Measurements from ENCODE around the gene FAM120A. TPM values are rescaled to one million over a fixed set of nuclear protein-coding genes. Genes with fewer than 3 reads are reported as not detected.

FAM120A gene
- total RNA-seq, 2 donors from 2014 or later: 38.3 to 46.1 TPM

DNA sequence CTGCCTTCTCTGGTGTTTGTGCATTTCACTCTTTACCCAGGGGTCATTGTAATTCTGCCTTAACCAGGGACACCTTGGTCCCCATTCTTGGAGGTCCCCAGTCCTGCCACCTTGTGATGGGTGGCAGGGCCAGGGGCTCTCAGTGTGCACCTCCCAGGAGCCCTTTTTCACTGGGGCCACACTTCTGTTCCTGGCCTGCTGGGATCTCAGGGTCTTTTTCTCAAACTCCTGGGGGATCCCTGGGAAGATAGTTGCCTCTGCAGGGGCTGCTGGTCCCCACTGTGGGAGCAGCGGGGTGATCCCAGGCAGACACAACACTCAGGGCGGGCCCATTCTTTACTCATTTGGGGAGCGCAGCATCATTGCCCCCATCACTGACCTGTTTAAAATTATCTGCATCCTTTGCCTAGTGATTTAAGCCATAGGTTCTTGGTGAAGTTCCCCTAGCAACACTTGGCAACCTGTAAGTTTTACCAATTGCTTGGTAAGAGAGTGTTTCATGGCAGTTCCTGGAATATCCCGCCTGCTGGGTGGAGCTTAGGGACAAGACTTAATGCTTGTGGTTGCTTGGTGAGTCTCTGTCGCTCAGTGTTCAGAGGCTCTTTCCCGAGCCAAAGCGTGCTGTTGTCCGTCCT, 140.6 kb downstream of the FAM120A start:
- no peak overlapping the region for H3K4me3 Mint-ChIP-seq
- H3K27ac ChIP-seq (ENCODE audit: low read depth, low read length): no peak overlapping the region
- H3K4me1 ChIP-seq (ENCODE audit: control insufficient read depth, insufficient read depth, low read length): peaks cover 3% of the 10 kb centered on the region
- no peaks in the 10 kb centered on the region for H3K27me3 Mint-ChIP-seq (ENCODE audit: insufficient read depth)
- H3K4me1 Mint-ChIP-seq: peaks cover 21% of the 10 kb centered on the region
- 84 to 93% methylated on average over 7 to 8 of the region's 8 CpGs for WGBS, 2 experiments (ENCODE audit: insufficient coverage in 1 of 2, insufficient read length in 1 of 2)
- no peaks in the 10 kb centered on the region for H3K9me3 Mint-ChIP-seq
- H3K36me3 Mint-ChIP-seq (ENCODE audit: low read depth): no peaks in the 10 kb centered on the region
- H3K27ac Mint-ChIP-seq: peak overlapping the region; percentile 40
- TF ChIP-seq, protein P1, sequence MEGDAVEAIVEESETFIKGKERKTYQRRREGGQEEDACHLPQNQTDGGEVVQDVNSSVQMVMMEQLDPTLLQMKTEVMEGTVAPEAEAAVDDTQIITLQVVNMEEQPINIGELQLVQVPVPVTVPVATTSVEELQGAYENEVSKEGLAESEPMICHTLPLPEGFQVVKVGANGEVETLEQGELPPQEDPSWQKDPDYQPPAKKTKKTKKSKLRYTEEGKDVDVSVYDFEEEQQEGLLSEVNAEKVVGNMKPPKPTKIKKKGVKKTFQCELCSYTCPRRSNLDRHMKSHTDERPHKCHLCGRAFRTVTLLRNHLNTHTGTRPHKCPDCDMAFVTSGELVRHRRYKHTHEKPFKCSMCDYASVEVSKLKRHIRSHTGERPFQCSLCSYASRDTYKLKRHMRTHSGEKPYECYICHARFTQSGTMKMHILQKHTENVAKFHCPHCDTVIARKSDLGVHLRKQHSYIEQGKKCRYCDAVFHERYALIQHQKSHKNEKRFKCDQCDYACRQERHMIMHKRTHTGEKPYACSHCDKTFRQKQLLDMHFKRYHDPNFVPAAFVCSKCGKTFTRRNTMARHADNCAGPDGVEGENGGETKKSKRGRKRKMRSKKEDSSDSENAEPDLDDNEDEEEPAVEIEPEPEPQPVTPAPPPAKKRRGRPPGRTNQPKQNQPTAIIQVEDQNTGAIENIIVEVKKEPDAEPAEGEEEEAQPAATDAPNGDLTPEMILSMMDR (conservative IDR thresholded peaks at IDR 0.05): no peak
- no peaks in the 10 kb centered on the region for H3K27me3 ChIP-seq (ENCODE audit: control insufficient read depth, insufficient read depth, low read length, poor library complexity, severe bottlenecking)
- DNase-seq: no peak
- no peak overlapping the region for H3K9ac ChIP-seq (ENCODE audit: extremely low read depth, low read length, poor library complexity, severe bottlenecking)
- H3K36me3 ChIP-seq (ENCODE audit: control insufficient read depth, insufficient read depth, low read length): no peaks in the 10 kb centered on the region
- H3K9me3 ChIP-seq (ENCODE audit: control insufficient read depth, low read length): no peaks in the 10 kb centered on the region
- H3K4me3 ChIP-seq (ENCODE audit: low read length): no peak overlapping the region

DNA sequence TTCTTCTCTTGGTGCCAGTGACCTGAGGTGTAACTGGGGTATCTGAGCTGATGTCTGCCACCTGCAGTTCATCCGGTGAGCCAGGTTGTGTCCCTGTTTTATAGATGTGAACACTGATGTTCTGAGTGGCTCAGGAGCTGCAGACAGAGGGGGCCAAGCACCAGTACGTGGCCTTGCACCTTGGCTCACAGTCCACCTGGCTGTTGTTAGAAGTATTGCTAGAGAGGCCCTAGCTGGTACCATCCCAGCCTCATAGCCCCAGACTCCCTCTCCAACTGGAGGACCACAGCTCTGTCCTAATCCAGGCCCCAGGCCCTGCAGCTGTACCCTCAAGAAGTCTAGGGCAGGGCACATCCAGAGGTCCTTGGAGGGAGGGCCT, 141.1 kb downstream of the FAM120A start:
- peak; percentile 85 for DNase-seq
- H3K4me3 ChIP-seq (ENCODE audit: low read length): no peak overlapping the region
- peak overlapping the region; percentile 40 for H3K27ac Mint-ChIP-seq

DNA sequence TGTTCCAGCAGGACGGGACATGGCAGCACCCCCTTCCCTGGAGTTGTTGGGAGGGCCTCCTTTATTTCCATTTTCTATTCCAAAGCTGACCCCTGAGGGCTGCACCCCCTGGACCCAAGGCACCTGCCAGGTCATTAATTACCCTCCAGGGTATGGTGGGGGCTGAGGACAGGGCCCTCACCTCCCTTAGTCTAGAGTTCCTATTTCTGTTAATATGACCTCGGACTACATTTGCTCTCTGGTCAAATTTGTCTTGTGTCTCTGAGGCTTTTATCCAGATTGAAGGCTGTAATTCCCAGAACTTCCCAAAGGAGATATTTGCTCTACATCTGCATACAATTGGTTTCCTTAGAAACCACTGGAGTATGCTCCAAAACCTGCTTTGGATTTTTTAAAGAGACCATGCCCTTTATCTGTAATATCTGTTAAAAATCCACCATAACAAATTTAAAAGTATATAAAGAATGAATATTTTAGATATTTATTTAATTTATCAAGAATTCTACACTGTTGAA, 141.7 kb downstream of the FAM120A start:
- 72 to 91% methylated on average over 2 of the region's 2 CpGs for WGBS, 2 experiments (ENCODE audit: insufficient coverage in 1 of 2, insufficient read length in 1 of 2)
- TF ChIP-seq, protein P1 (conservative IDR thresholded peaks at IDR 0.05): no peak
- peaks cover 21% of the 10 kb centered on the region for H3K4me1 Mint-ChIP-seq

More for the DNA sequence above, 141.1 kb downstream of the FAM120A start:
- Mint-ChIP-seq H3K27me3 (ENCODE audit: insufficient read depth) (no peaks in the 10 kb centered on the region), H3K4me3 (no peak overlapping the region), H3K4me1 (peaks cover 21% of the 10 kb centered on the region), H3K9me3 (no peaks in the 10 kb centered on the region), H3K36me3 (ENCODE audit: low read depth) (no peaks in the 10 kb centered on the region)
- Histone ChIP-seq H3K4me1 (ENCODE audit: control insufficient read depth, insufficient read depth, low read length) (peaks cover 3% of the 10 kb centered on the region), H3K27me3 (ENCODE audit: control insufficient read depth, insufficient read depth, low read length, poor library complexity, severe bottlenecking) (no peaks in the 10 kb centered on the region), H3K9me3 (ENCODE audit: control insufficient read depth, low read length) (no peaks in the 10 kb centered on the region), H3K36me3 (ENCODE audit: control insufficient read depth, insufficient read depth, low read length) (no peaks in the 10 kb centered on the region), H3K27ac (ENCODE audit: low read depth, low read length) (no peak overlapping the region), H3K9ac (ENCODE audit: extremely low read depth, low read length, poor library complexity, severe bottlenecking) (no peak overlapping the region)
- TF ChIP-seq, protein P1 (conservative IDR thresholded peaks at IDR 0.05): peak; percentile 77
- WGBS, 2 experiments (ENCODE audit: insufficient coverage in 1 of 2, insufficient read length in 1 of 2): 67 to 100% methylated on average over 1 to 2 of the region's 2 CpGs

More for the DNA sequence above, 141.7 kb downstream of the FAM120A start:
- Histone ChIP-seq H3K9me3 (ENCODE audit: control insufficient read depth, low read length) (no peaks in the 10 kb centered on the region), H3K4me3 (ENCODE audit: low read length) (no peak overlapping the region), H3K27me3 (ENCODE audit: control insufficient read depth, insufficient read depth, low read length, poor library complexity, severe bottlenecking) (no peaks in the 10 kb centered on the region), H3K9ac (ENCODE audit: extremely low read depth, low read length, poor library complexity, severe bottlenecking) (no peak overlapping the region), H3K4me1 (ENCODE audit: control insufficient read depth, insufficient read depth, low read length) (peaks cover 3% of the 10 kb centered on the region), H3K36me3 (ENCODE audit: control insufficient read depth, insufficient read depth, low read length) (no peaks in the 10 kb centered on the region), H3K27ac (ENCODE audit: low read depth, low read length) (no peak overlapping the region)
- no peak overlapping the region for H3K27ac Mint-ChIP-seq
- no peaks in the 10 kb centered on the region for H3K36me3 Mint-ChIP-seq (ENCODE audit: low read depth)
- no peaks in the 10 kb centered on the region for H3K27me3 Mint-ChIP-seq (ENCODE audit: insufficient read depth)
- H3K9me3 Mint-ChIP-seq: no peaks in the 10 kb centered on the region
- no peak overlapping the region for H3K4me3 Mint-ChIP-seq
- DNase-seq: no peak

Data from endodermal cell (in vitro differentiated cells).